ENCODE measurements around the gene EEF1G. TPM values are rescaled to one million over a fixed set of nuclear protein-coding genes. Genes with fewer than 3 reads are reported as not detected.

The EEF1G gene
- total and polyA plus RNA-seq, 2 of the 13 experiments (the other 11 are each of a cell fraction or from before 2014, with no cell fraction given) = 1,787 to 2,144 TPM

DNA sequence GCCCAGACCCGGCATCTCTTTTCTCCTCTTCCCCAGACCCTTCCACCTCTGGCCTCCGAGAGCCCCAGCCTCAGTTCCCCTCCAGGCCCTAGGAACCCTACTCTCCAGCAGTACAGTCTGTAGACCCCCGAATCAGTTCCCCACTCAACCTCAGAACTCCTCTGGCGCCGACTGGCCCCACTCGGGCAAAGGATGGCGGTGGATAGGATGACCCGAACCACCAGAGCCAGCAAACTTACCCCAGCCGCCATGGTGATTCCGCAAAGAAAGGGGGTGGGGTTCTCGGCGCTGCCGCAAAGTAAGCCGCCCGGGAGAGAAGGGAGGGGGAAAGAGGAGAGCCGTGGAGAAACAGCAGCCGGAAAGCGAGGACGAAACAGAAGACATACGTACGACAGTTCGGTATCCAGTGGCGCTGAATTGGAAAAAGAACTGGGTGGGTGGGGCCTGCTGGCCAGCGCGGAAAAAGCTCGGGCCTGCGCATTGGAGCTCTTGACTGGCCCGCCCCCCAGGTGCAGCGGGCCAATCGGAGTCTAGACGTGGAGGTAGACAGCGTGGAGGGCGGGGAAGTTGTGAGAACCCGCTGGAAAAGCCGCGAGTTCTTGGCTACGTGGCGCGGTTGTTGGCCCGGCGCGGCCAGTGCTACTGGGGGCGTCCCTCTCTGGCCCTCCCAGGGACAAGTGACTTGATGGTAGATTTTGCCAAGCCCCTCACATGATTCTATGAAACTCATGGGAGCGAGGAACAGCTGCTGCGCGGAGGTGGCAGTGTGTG lies at the start of gene EEF1G (continued):
- 0 out of 2 replicates have a peak, but pooled peaks have one; percentile 52 for TF ChIP-seq ZNF549 (CRISPR knock-in tag; IDR thresholded peaks at IDR 0.05)
- TF ChIP-seq HNF4A (CRISPR knock-in tag; IDR thresholded peaks at IDR 0.05) = no peak
- peak; percentile 87 for TF ChIP-seq KDM2A (CRISPR knock-in tag; IDR thresholded peaks at IDR 0.05; ENCODE audit: borderline replicate concordance, low read depth)
- TF ChIP-seq ZBTB7B (CRISPR knock-in tag; IDR thresholded peaks at IDR 0.05) = peak; percentile 37; the same call in 1 of the 2 replicates
- TF ChIP-seq, protein P1, sequence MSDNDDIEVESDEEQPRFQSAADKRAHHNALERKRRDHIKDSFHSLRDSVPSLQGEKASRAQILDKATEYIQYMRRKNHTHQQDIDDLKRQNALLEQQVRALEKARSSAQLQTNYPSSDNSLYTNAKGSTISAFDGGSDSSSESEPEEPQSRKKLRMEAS (IDR thresholded peaks at IDR 0.05) = peak; percentile 66
- peak; percentile 42; the same call in 1 of the 2 replicates for TF ChIP-seq CREM (IDR thresholded peaks at IDR 0.05)
- TF ChIP-seq CREM (CRISPR knock-in tag; IDR thresholded peaks at IDR 0.05) = no peak
- no peak for TF ChIP-seq DPF2 (CRISPR knock-in tag; IDR thresholded peaks at IDR 0.05; ENCODE audit: borderline replicate concordance, low read depth)
- TF ChIP-seq TCF12 (IDR thresholded peaks at IDR 0.05) = no peak
- 0 out of 2 replicates have a peak, but pooled peaks have one; percentile 18 for TF ChIP-seq TCF12 (CRISPR knock-in tag; IDR thresholded peaks at IDR 0.05)
- peak; percentile 84; the same call in 1 of the 2 replicates for TF ChIP-seq KLF6 (CRISPR knock-in tag; IDR thresholded peaks at IDR 0.05)
- TF ChIP-seq THAP11 (CRISPR knock-in tag; IDR thresholded peaks at IDR 0.05) = peak; percentile 86
- TF ChIP-seq ZNF143 (CRISPR knock-in tag; IDR thresholded peaks at IDR 0.05) = peak; percentile 13; the same call in 1 of the 2 replicates
- TF ChIP-seq ZNF607 (CRISPR knock-in tag; IDR thresholded peaks at IDR 0.05; ENCODE audit: borderline replicate concordance) = peak; percentile 18; the same call in 1 of the 2 replicates
- no peak for TF ChIP-seq PHB2 (IDR thresholded peaks at IDR 0.05; ENCODE audit: partially characterized antibody)
- no peak for TF ChIP-seq ZNF552 (CRISPR knock-in tag; IDR thresholded peaks at IDR 0.05; ENCODE audit: borderline replicate concordance)
- no peak for TF ChIP-seq SMYD3 (CRISPR knock-in tag; IDR thresholded peaks at IDR 0.05)
- TF ChIP-seq, protein P2, sequence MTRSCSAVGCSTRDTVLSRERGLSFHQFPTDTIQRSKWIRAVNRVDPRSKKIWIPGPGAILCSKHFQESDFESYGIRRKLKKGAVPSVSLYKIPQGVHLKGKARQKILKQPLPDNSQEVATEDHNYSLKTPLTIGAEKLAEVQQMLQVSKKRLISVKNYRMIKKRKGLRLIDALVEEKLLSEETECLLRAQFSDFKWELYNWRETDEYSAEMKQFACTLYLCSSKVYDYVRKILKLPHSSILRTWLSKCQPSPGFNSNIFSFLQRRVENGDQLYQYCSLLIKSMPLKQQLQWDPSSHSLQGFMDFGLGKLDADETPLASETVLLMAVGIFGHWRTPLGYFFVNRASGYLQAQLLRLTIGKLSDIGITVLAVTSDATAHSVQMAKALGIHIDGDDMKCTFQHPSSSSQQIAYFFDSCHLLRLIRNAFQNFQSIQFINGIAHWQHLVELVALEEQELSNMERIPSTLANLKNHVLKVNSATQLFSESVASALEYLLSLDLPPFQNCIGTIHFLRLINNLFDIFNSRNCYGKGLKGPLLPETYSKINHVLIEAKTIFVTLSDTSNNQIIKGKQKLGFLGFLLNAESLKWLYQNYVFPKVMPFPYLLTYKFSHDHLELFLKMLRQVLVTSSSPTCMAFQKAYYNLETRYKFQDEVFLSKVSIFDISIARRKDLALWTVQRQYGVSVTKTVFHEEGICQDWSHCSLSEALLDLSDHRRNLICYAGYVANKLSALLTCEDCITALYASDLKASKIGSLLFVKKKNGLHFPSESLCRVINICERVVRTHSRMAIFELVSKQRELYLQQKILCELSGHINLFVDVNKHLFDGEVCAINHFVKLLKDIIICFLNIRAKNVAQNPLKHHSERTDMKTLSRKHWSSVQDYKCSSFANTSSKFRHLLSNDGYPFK (CRISPR knock-in tag; IDR thresholded peaks at IDR 0.05; ENCODE audit: borderline replicate concordance) = peak; percentile 82
- peak; percentile 75 for TF ChIP-seq PHF5A (CRISPR knock-in tag; IDR thresholded peaks at IDR 0.05; ENCODE audit: low read depth, unreplicated experiment)
- peak; percentile 82; the same call in 1 of the 2 replicates for TF ChIP-seq ZNF224 (CRISPR knock-in tag; IDR thresholded peaks at IDR 0.05)
- TF ChIP-seq KMT2A (CRISPR knock-in tag; IDR thresholded peaks at IDR 0.05) = peak; percentile 75; the same call in 1 of the 2 replicates
- TF ChIP-seq ASH2L (IDR thresholded peaks at IDR 0.05; ENCODE audit: insufficient read length, low read depth, low read length) = peak; percentile 95

Measured in HepG2 (cell line).